Kidney (tissue), 14 donors: ENCODE data around the gene TRIM71. TPM values are rescaled to one million over a fixed set of nuclear protein-coding genes. Genes with fewer than 3 reads are reported as not detected.
"Not testable (repeated sequence)": the region's sequence is repeated elsewhere in the genome, so short reads cannot be mapped to it uniquely, and the experiment has no call there.

Experiments
- DNase-seq, 5 donors: peaks; one replicate each; pipeline ENCODE4 v3.0.0-alpha.2; 2013 to 2020
- FAIRE-seq: peaks from 2 replicates; lab custom pipeline; 2012; peaks lifted over from hg19 to GRCh38; lab: Jason Lieb, UNC
- H3K27ac ChIP-seq, 2 donors: one replicate each; pipeline ENCODE4 v1.7.0; 2013; ENCODE audit warnings: low read depth in 2 of 2, low read length in 2 of 2, inconsistent platforms in 1 of 2
- H3K27me3 ChIP-seq: one replicate; pipeline ENCODE4 v1.7.1; 2013; ENCODE audit warnings: low read length, inconsistent platforms; ENCODE audit not compliant: control insufficient read depth, insufficient read depth
- H3K36me3 ChIP-seq, 3 donors: one replicate each; pipeline versions ENCODE4 v1.7.0 to v1.7.1; 2013; ENCODE audit warnings: low read length in 3 of 3, control low read depth in 1 of 3, inconsistent platforms in 1 of 3; ENCODE audit not compliant: insufficient read depth in 3 of 3, control insufficient read depth in 2 of 3
- H3K4me1 ChIP-seq, 3 donors: one replicate each; pipeline versions ENCODE4 v1.7.0 to v1.7.1; 2013; ENCODE audit warnings: low read length in 3 of 3, inconsistent platforms in 1 of 3, low read depth in 1 of 3; ENCODE audit not compliant: control insufficient read depth in 2 of 3, insufficient read depth in 2 of 3
- H3K4me3 ChIP-seq, 3 donors: one replicate each; pipeline versions ENCODE4 v1.7.0 to v1.8.1; 2013; ENCODE audit warnings: low read length in 3 of 3, control low read depth in 1 of 3, inconsistent platforms in 1 of 3
- H3K9ac ChIP-seq, 3 donors: one replicate each; pipeline versions ENCODE4 v1.7.0 to v1.7.1; 2013; ENCODE audit warnings: low read length in 3 of 3, control low read depth in 1 of 3, inconsistent platforms in 1 of 3
- H3K9me3 ChIP-seq, 3 donors: one replicate each; pipeline versions ENCODE4 v1.7.0 to v1.7.1; 2013; ENCODE audit warnings: low read length in 3 of 3, control low read depth in 1 of 3, inconsistent platforms in 1 of 3; ENCODE audit not compliant: control insufficient read depth in 2 of 3, insufficient read depth in 1 of 3
- intact Hi-C: fragments of 100-400 bp; cut with DNase I; formaldehyde crosslinking; loops from one replicate; pipeline ENCODE4 v1.11.1; 2022
- polyA plus RNA-seq: library from polyadenylated mRNA; stranded (reverse); fragments of 350-450 nt; fragmentation: Illumina TruSeq; extraction: RNeasy Lipid Tissue Mini Kit (QIAGEN cat#74804); gene quantifications from one replicate; pipeline ENCODE4 v1.2.3, GENCODE V29; 2014; ENCODE audit warnings: low read depth, low replicate concordance; ENCODE audit not compliant: insufficient read depth
- total RNA-seq: library from RNA; stranded (reverse); fragmentation: NEBNext Ultra II Directional; extraction: Animal tissue kit (Norgen Biotek cat#: 25700); gene quantifications from one replicate; pipeline ENCODE4 v1.2.1, GENCODE V29; 2021
- TF ChIP-seq, protein P1 (sequence below): IDR thresholded peaks from 3 replicates; pipeline ENCODE4 v1.5.1; 2012; ENCODE audit warnings: mild to moderate bottlenecking, moderate library complexity, borderline replicate concordance; ENCODE audit not compliant: insufficient read depth; ENCODE audit errors: extremely low read depth
- donor health status: control.
- donor health status: control.
- donor health status: control.
- donor health status: control.
- donor health status: control.
- donor health status: DM: yes; HTN: yes; CAD: no.
- donor health status: Normal renal cell carcinoma (clear cell type).

The TRIM71 gene
- total and polyA plus RNA-seq, 2 donors from 2014 or later, result 0.92 to 1.2 TPM

DNA sequence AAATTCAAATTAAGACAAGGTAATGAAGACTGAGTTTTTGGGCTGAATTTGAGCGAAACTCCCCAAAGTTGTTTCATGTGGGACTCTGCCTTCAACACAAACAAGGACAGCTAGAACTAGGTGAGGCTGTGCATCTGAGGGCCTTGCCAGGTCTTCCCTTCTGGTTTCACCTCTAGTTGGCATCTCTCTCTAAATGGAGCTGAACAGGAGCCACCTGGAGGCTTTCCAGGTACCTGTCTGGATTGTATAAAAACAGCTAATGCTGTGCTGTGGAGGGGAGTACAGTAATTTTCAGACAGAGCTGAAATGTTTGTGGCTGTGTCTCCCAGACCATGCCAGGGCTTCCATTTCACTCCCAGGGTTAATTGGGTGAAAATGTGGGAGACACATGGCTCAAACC lies 27.1 kb downstream of the TRIM71 start:
- intact Hi-C loops, result no loop called here
- no peak overlapping the region for H3K27ac ChIP-seq
- H3K9ac ChIP-seq, result no peak overlapping the region
- H3K27me3 ChIP-seq, result no peaks in the 10 kb centered on the region
- DNase-seq, result no peak
- FAIRE-seq, result no peak
- no peak overlapping the region for H3K4me3 ChIP-seq
- peaks cover 0 to 17% (median 4%) of the 10 kb centered on the region in 3 donors for H3K4me1 ChIP-seq
- no peaks in the 10 kb centered on the region for H3K9me3 ChIP-seq
- TF ChIP-seq, protein P1, sequence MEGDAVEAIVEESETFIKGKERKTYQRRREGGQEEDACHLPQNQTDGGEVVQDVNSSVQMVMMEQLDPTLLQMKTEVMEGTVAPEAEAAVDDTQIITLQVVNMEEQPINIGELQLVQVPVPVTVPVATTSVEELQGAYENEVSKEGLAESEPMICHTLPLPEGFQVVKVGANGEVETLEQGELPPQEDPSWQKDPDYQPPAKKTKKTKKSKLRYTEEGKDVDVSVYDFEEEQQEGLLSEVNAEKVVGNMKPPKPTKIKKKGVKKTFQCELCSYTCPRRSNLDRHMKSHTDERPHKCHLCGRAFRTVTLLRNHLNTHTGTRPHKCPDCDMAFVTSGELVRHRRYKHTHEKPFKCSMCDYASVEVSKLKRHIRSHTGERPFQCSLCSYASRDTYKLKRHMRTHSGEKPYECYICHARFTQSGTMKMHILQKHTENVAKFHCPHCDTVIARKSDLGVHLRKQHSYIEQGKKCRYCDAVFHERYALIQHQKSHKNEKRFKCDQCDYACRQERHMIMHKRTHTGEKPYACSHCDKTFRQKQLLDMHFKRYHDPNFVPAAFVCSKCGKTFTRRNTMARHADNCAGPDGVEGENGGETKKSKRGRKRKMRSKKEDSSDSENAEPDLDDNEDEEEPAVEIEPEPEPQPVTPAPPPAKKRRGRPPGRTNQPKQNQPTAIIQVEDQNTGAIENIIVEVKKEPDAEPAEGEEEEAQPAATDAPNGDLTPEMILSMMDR, result no peak
- no peaks in the 10 kb centered on the region for H3K36me3 ChIP-seq

DNA sequence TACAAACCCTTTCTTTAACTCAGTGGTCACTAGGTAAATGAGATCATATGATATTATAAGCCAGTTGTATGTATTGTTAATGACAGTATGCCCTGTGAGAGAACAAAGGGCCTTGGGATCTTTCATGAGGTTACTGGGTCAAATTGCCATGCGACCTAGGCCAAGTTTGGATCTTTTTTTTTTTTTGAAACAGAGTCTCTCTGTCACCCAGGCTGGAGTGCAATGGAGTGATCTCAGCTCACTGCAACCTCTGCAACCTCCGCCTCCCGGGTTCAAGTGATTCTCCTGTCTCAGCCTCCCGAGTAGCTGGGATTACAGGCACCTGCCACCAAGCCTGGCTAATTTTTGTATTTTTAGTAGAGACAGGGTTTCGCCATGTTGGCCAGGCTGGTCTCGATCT lies 27.7 kb downstream of the TRIM71 start:
- H3K4me3 ChIP-seq, H3K9me3 ChIP-seq, intact Hi-C loops, H3K27me3 ChIP-seq, DNase-seq, H3K9ac ChIP-seq, H3K36me3 ChIP-seq, FAIRE-seq, H3K27ac ChIP-seq: not testable (repeated sequence)
- H3K4me1 ChIP-seq, result peaks cover 0 to 23% (median 4%) of the 10 kb centered on the region in 3 donors

DNA sequence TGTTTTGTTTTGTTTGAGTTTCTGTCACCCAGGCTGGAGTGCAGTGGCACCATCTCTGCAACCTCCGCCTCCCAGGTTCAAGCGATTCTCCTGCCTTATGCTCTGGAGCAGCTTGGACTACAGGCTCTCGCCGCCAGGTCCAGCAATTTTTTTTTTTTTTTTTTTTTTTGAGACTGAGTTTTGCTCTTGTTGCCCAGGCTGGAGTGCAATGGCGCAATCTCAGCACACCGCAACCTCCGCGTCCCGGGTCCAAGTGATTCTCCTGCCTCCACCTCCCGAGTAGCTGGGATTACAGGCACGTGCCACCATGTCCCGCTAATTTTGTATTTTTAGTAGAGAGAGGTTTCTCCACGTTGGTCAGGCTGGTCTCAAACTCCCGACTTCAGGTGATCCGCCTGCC lies 29.2 kb downstream of the TRIM71 start:
- FAIRE-seq, intact Hi-C loops: not testable (repeated sequence)
- peaks cover 0 to 25% (median 4%) of the 10 kb centered on the region in 3 donors for H3K4me1 ChIP-seq

DNA sequence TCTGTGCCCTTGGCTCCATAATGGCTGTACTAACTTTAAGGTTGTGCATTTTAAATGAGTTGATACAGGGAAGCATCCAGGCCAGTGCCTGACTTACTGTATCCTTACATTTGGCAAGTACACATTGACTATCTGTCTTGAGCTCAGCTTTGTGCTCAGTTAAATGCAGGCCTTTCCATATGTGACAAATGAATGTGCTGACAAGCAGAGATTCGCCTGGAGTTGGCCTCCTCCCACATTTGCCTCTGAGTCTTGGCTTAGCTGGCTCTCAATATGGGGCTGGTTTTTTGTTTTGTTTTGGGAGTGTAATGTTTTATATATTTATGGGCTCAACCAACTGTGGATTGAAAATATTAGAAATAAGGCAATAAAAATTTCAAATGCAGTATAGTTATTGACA lies 29.7 kb downstream of the TRIM71 start:
- H3K4me3 ChIP-seq, result no peak overlapping the region
- H3K27ac ChIP-seq, result no peak overlapping the region
- no peaks in the 10 kb centered on the region for H3K9me3 ChIP-seq
- peaks cover 0 to 25% (median 4%) of the 10 kb centered on the region in 3 donors for H3K4me1 ChIP-seq
- no peak overlapping the region for H3K9ac ChIP-seq
- H3K36me3 ChIP-seq, result no peaks in the 10 kb centered on the region
- intact Hi-C loops, result no loop called here
- no peak for FAIRE-seq
- no peaks in the 10 kb centered on the region for H3K27me3 ChIP-seq
- DNase-seq, result no peak
- TF ChIP-seq, protein P1, result no peak

More for the DNA sequence above, 29.2 kb downstream of the TRIM71 start:
- not testable (repeated sequence) for DNase-seq, H3K9ac ChIP-seq, H3K36me3 ChIP-seq, H3K9me3 ChIP-seq, H3K27me3 ChIP-seq, H3K4me3 ChIP-seq, H3K27ac ChIP-seq

DNA sequence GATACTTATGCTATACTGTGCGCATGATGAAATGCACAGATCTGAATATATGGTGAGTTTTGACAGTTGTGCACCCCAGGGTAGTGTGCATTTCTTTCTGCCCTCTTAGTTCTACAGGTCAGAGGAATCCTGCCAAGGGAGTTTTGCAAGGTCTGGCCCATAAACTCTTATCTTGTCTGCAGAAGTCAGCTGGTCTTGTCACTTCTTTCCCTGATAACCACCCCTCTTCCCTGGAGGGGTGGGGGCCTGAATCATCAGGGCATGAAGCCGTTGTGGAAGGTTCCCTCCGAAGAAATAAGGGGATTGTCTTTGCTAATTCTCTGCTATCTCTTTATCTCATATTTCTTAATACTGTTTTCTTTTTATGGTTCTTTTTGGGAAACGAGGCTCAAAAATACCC lies 30.4 kb downstream of the TRIM71 start:
- H3K9ac ChIP-seq, result no peak overlapping the region
- no peaks in the 10 kb centered on the region for H3K27me3 ChIP-seq
- no peaks in the 10 kb centered on the region for H3K36me3 ChIP-seq
- TF ChIP-seq, protein P1, result no peak
- intact Hi-C loops, result no loop called here
- no peaks in the 10 kb centered on the region for H3K9me3 ChIP-seq
- no peak overlapping the region for H3K27ac ChIP-seq
- DNase-seq (no peak), FAIRE-seq (no peak)
- peaks cover 0 to 25% (median 4%) of the 10 kb centered on the region in 3 donors for H3K4me1 ChIP-seq
- no peak overlapping the region for H3K4me3 ChIP-seq
